Measurements from ENCODE around the gene FRMPD2.

Gene FRMPD2

GRCh38 chr10:48274636-48275035 is at the start of gene FRMPD2:
Gene FRMPD2, minus strand, starts transcription at chr10:48274696. Its CDS starts 129 bp downstream, at chr10:48274567.
- no peak for FAIRE-seq
- no peak for DNase-seq (ENCODE audit: extremely low spot score, insufficient read length, low read depth)

- DNase-seq (ENCODE audit: extremely low spot score, insufficient read length, low read depth) (no peak), FAIRE-seq (no peak)
These were observed 47.5 kb upstream of the FRMPD2 start for GRCh38 chr10:48322017-48322416.

GRCh38 chr10:48317321-48317990 is 43.0 kb upstream of the FRMPD2 start:
- FAIRE-seq (no peak), DNase-seq (ENCODE audit: extremely low spot score, insufficient read length, low read depth) (no peak)

- FAIRE-seq (no peak), DNase-seq (ENCODE audit: extremely low spot score, insufficient read length, low read depth) (no peak)
These were observed 41.7 kb upstream of the FRMPD2 start for GRCh38 chr10:48316236-48316635.

- DNase-seq (ENCODE audit: extremely low spot score, insufficient read length, low read depth), result no peak
- FAIRE-seq, result no peak
These were observed 39.6 kb upstream of the FRMPD2 start for GRCh38 chr10:48314107-48314506.

GRCh38 chr10:48309711-48310226 is 35.3 kb upstream of the FRMPD2 start:
- FAIRE-seq (peak; percentile 71), DNase-seq (ENCODE audit: extremely low spot score, insufficient read length, low read depth) (no peak)

GRCh38 chr10:48307711-48308018 is 33.2 kb upstream of the FRMPD2 start:
- no peak for FAIRE-seq
- DNase-seq (ENCODE audit: extremely low spot score, insufficient read length, low read depth), result no peak

GRCh38 chr10:48306870-48307710 is 32.6 kb upstream of the FRMPD2 start:
- no peak for DNase-seq (ENCODE audit: extremely low spot score, insufficient read length, low read depth)

GRCh38 chr10:48306265-48306869 is 31.9 kb upstream of the FRMPD2 start, which contains the start of gene MAPK8:
Gene MAPK8, plus strand, starts transcription at chr10:48306677. Its CDS starts 94,984 bp downstream, at chr10:48401661.
- DNase-seq (ENCODE audit: extremely low spot score, insufficient read length, low read depth), result peak; percentile 96
- peak; percentile 86 for FAIRE-seq

More at GRCh38 chr10:48306870-48307710, 32.6 kb upstream of the FRMPD2 start:
- no peak for FAIRE-seq

GRCh38 chr10:48305905-48306264 is 31.4 kb upstream of the FRMPD2 start:
- FAIRE-seq (no peak), DNase-seq (ENCODE audit: extremely low spot score, insufficient read length, low read depth) (no peak)

GRCh38 chr10:48302515-48303476 is 28.3 kb upstream of the FRMPD2 start:
- DNase-seq (ENCODE audit: extremely low spot score, insufficient read length, low read depth), result no peak
- FAIRE-seq, result peak; percentile 66

GRCh38 chr10:48300556-48300955 is 26.1 kb upstream of the FRMPD2 start:
- DNase-seq (ENCODE audit: extremely low spot score, insufficient read length, low read depth) (no peak), FAIRE-seq (no peak)

- FAIRE-seq (no peak), DNase-seq (ENCODE audit: extremely low spot score, insufficient read length, low read depth) (no peak)
These were observed 25.2 kb upstream of the FRMPD2 start for GRCh38 chr10:48299692-48300091.

GRCh38 chr10:48299066-48299465 is 24.6 kb upstream of the FRMPD2 start:
- DNase-seq (ENCODE audit: extremely low spot score, insufficient read length, low read depth), result no peak
- no peak for FAIRE-seq

GRCh38 chr10:48296576-48297098 is 22.1 kb upstream of the FRMPD2 start:
- FAIRE-seq, result no peak
- DNase-seq (ENCODE audit: extremely low spot score, insufficient read length, low read depth), result no peak

- FAIRE-seq (no peak), DNase-seq (ENCODE audit: extremely low spot score, insufficient read length, low read depth) (no peak)
These were observed 19.9 kb upstream of the FRMPD2 start for GRCh38 chr10:48294431-48294830.

GRCh38 chr10:48292616-48293015 is 18.1 kb upstream of the FRMPD2 start:
- FAIRE-seq (no peak), DNase-seq (ENCODE audit: extremely low spot score, insufficient read length, low read depth) (no peak)

- FAIRE-seq, result no peak
- DNase-seq (ENCODE audit: extremely low spot score, insufficient read length, low read depth), result no peak
These were observed 16.7 kb upstream of the FRMPD2 start for GRCh38 chr10:48291190-48291589.

- no peak for FAIRE-seq
- DNase-seq (ENCODE audit: extremely low spot score, insufficient read length, low read depth), result no peak
These were observed 15.8 kb upstream of the FRMPD2 start for GRCh38 chr10:48290286-48290685.

Measured in GM18507 (cell line).